Erythroblast (primary cell): Measurements from ENCODE around the gene TBC1D2.

Source experiments
- GATA1 ChIP-seq: IDR thresholded peaks from 2 replicates; pipeline ENCODE4 v1.6.1; 2011; ENCODE audit warnings: low read depth, mild to moderate bottlenecking, control low read depth, low read length, moderate library complexity
- POLR2A ChIP-seq: IDR thresholded peaks from 2 replicates; pipeline ENCODE4 v1.6.1; 2011; ENCODE audit warnings: mild to moderate bottlenecking, low read length

GRCh38 chr9:98248737-98249474, 6.5 kb downstream of the TBC1D2 start:
- TF ChIP-seq POLR2A (no peak), GATA1 (no peak)
